SIG-M5 treated with dmso at 0.1 percent for 504 hours (cell line): Measurements from ENCODE around the gene DLG2.
"Not testable (repeated sequence)": the region's sequence is repeated elsewhere in the genome, so short reads cannot be mapped to it uniquely, and the experiment has no call there.

Experiments used
- DNase-seq: peaks from one replicate; lab custom pipeline; 2025; ENCODE audit not compliant: unreplicated experiment; lab: John Stamatoyannopoulos, UW

The DLG2 gene

GRCh38 chr11:85349539-85349938, 277.6 kb downstream of the DLG2 start:
- DNase-seq: not testable (repeated sequence)

GRCh38 chr11:85348945-85349344, 278.2 kb downstream of the DLG2 start:
- DNase-seq: no peak

- DNase-seq: no peak
Measured at GRCh38 chr11:85347291-85347690, 279.9 kb downstream of the DLG2 start.

GRCh38 chr11:85346484-85346883, 280.7 kb downstream of the DLG2 start:
- DNase-seq: no peak

GRCh38 chr11:85340846-85341245, 286.3 kb downstream of the DLG2 start:
- not testable (repeated sequence) for DNase-seq

- DNase-seq: peak; percentile 84
Measured at GRCh38 chr11:85318573-85318972, 308.6 kb downstream of the DLG2 start.

- DNase-seq: peak; percentile 93
Measured at GRCh38 chr11:85316967-85317366, 310.2 kb downstream of the DLG2 start.

GRCh38 chr11:85313741-85314140, 313.4 kb downstream of the DLG2 start:
- DNase-seq: no peak

- no peak for DNase-seq
Measured at GRCh38 chr11:85310479-85310878, 316.7 kb downstream of the DLG2 start.

GRCh38 chr11:85307366-85307765, 319.8 kb downstream of the DLG2 start:
- DNase-seq: no peak

GRCh38 chr11:85301895-85302678, 325.1 kb downstream of the DLG2 start:
- DNase-seq: no peak

- no peak for DNase-seq
Measured at GRCh38 chr11:85299258-85299942, 327.7 kb downstream of the DLG2 start.

GRCh38 chr11:85295694-85296271, 331.4 kb downstream of the DLG2 start:
- no peak for DNase-seq

- DNase-seq: peak; percentile 62
Measured at GRCh38 chr11:85281550-85281949, 345.6 kb downstream of the DLG2 start.

GRCh38 chr11:85279267-85279666, 347.9 kb downstream of the DLG2 start:
- DNase-seq: peak; percentile 53

- no peak for DNase-seq
Measured at GRCh38 chr11:85277693-85278092, 349.5 kb downstream of the DLG2 start.

- no peak for DNase-seq
Measured at GRCh38 chr11:85276332-85276731, 350.8 kb downstream of the DLG2 start.

- not testable (repeated sequence) for DNase-seq
Measured at GRCh38 chr11:85270315-85270714, 356.8 kb downstream of the DLG2 start.

GRCh38 chr11:85269109-85269508, 358.0 kb downstream of the DLG2 start:
- peak; percentile 77 for DNase-seq

- peak; percentile 89 for DNase-seq
Measured at GRCh38 chr11:85266646-85267045, 360.5 kb downstream of the DLG2 start.

GRCh38 chr11:85263328-85263727, 363.8 kb downstream of the DLG2 start:
- no peak for DNase-seq

GRCh38 chr11:85257837-85258236, 369.3 kb downstream of the DLG2 start:
- DNase-seq: peak; percentile 82
